ENCODE measurements around the gene ACP5. TPM values are rescaled to one million over a fixed set of nuclear protein-coding genes. Genes with fewer than 3 reads are reported as not detected.
A peak's percentile ranks its signal among the peaks of the same experiment; 100 is the strongest.

Gene ACP5
- total RNA-seq, 4 donors from 2014 or later = 4.4 to 12.0 (median 9.8) TPM

GRCh38 chr19:11598746-11599145 lies 21.3 kb upstream of the ACP5 start:
- TF ChIP-seq EP300 (IDR thresholded peaks at IDR 0.05) (no peak), CTCF (IDR thresholded peaks at IDR 0.05) (no peak), POLR2AphosphoS5 (IDR thresholded peaks at IDR 0.05) (no peak), POLR2A (IDR thresholded peaks at IDR 0.05) (no peak)
- 88% methylated on average over 2 of the region's 2 CpGs; no CpG with 5 or more reads in 1 of the 2 donors for WGBS, 2 donors (ENCODE audit: low coverage in 1 of 2)
- Histone ChIP-seq H3K27ac (no peak overlapping the region), H3K36me3 (peaks cover 0 to 1% of the 10 kb centered on the region in 2 donors), H3K4me1 (peaks cover 0 to 55% (median 7%) of the 10 kb centered on the region in 3 donors), H3K9me3 (no peaks in the 10 kb centered on the region), H3K4me3 (no peak overlapping the region), H3K27me3 (no peaks in the 10 kb centered on the region)
- ATAC-seq = no peak

GRCh38 chr19:11598103-11598483 lies 20.6 kb upstream of the ACP5 start:
- H3K36me3 ChIP-seq = no peaks in the 10 kb centered on the region
- H3K4me3 ChIP-seq = peak overlapping the region; percentile 53 to 67
- H3K27ac ChIP-seq = peak overlapping the region in 3 of 4 donors; percentile 89 to 94 (median 89)
- ATAC-seq = no peak
- WGBS, 2 donors (ENCODE audit: low coverage in 1 of 2) = 62 to 63% methylated on average over 4 to 10 of the region's 10 CpGs
- H3K9me3 ChIP-seq = no peaks in the 10 kb centered on the region
- no peak for TF ChIP-seq CTCF (IDR thresholded peaks at IDR 0.05)
- no peak for TF ChIP-seq POLR2A (IDR thresholded peaks at IDR 0.05)
- no peak for TF ChIP-seq POLR2AphosphoS5 (IDR thresholded peaks at IDR 0.05)
- TF ChIP-seq EP300 (IDR thresholded peaks at IDR 0.05) = no peak
- H3K27me3 ChIP-seq = no peaks in the 10 kb centered on the region
- peaks cover 0 to 55% (median 7%) of the 10 kb centered on the region in 3 donors for H3K4me1 ChIP-seq

- peak within 1 kb of the TSS; percentile 53 to 67 for H3K4me3 ChIP-seq
- WGBS, 2 donors (ENCODE audit: low coverage in 1 of 2) = 0% methylated on average over 5 to 12 of the region's 67 CpGs
- peak within 1 kb of the TSS; percentile 51 to 94 (median 89) for H3K27ac ChIP-seq
- no peaks in the 10 kb centered on the region for H3K27me3 ChIP-seq
- H3K36me3 ChIP-seq = no peaks in the 10 kb centered on the region
- H3K9me3 ChIP-seq = no peaks in the 10 kb centered on the region
- peak; percentile 89 to 91 for TF ChIP-seq POLR2A (IDR thresholded peaks at IDR 0.05)
- TF ChIP-seq EP300 (IDR thresholded peaks at IDR 0.05) = peak; percentile 12
- TF ChIP-seq CTCF (IDR thresholded peaks at IDR 0.05) = peak in 3 of 4 experiments; percentile 24 to 50 (median 49)
- TF ChIP-seq POLR2AphosphoS5 (IDR thresholded peaks at IDR 0.05) = peak; percentile 94
- H3K4me1 ChIP-seq = peaks cover 0 to 49% (median 7%) of the 10 kb centered on the region in 3 donors
- ATAC-seq = peak; percentile 100
Measured at GRCh38 chr19:11597202-11598102, 20.0 kb upstream of the ACP5 start, which contains the start of gene ZNF627. Gene ZNF627, plus strand, starts transcription at chr19:11597483. Its CDS starts 145 bp downstream, at chr19:11597628.

GRCh38 chr19:11596156-11596555 lies 18.7 kb upstream of the ACP5 start:
- H3K36me3 ChIP-seq = no peaks in the 10 kb centered on the region
- H3K4me3 ChIP-seq = no peak overlapping the region
- no peaks in the 10 kb centered on the region for H3K27me3 ChIP-seq
- no peaks in the 10 kb centered on the region for H3K9me3 ChIP-seq
- WGBS, 2 donors (ENCODE audit: low coverage in 1 of 2) = 87 to 90% methylated on average over 3 to 5 of the region's 10 CpGs
- TF ChIP-seq POLR2AphosphoS5 (IDR thresholded peaks at IDR 0.05) (no peak), CTCF (IDR thresholded peaks at IDR 0.05) (no peak), POLR2A (IDR thresholded peaks at IDR 0.05) (no peak), EP300 (IDR thresholded peaks at IDR 0.05) (no peak)
- peaks cover 0 to 41% (median 7%) of the 10 kb centered on the region in 3 donors for H3K4me1 ChIP-seq
- ATAC-seq = no peak
- peak overlapping the region in 2 of 4 donors; percentile 89 to 94 for H3K27ac ChIP-seq

Data from gastroesophageal sphincter (tissue), 4 donors.